Mesendoderm (in vitro differentiated cells): ENCODE data around the gene HSD17B13. TPM values are rescaled to one million over a fixed set of nuclear protein-coding genes. Genes with fewer than 3 reads are reported as not detected.

ENCODE experiments used
- small RNA-seq: library from polyadenylated mRNA; stranded (forward); fragments of <200 nt; extraction: miRNeasy Mini kit (QIAGEN cat#:217004); gene quantifications from one replicate; pipeline ENCODE3, GENCODE V24; 2013; ENCODE audit not compliant: insufficient read depth

The HSD17B13 gene

Small RNAs within 50 kb of the gene (small RNA-seq; reads per million reads assigned to genes)
- gene MIR5705: not detected
